Measurements from ENCODE around the gene TTLL11.

DNA sequence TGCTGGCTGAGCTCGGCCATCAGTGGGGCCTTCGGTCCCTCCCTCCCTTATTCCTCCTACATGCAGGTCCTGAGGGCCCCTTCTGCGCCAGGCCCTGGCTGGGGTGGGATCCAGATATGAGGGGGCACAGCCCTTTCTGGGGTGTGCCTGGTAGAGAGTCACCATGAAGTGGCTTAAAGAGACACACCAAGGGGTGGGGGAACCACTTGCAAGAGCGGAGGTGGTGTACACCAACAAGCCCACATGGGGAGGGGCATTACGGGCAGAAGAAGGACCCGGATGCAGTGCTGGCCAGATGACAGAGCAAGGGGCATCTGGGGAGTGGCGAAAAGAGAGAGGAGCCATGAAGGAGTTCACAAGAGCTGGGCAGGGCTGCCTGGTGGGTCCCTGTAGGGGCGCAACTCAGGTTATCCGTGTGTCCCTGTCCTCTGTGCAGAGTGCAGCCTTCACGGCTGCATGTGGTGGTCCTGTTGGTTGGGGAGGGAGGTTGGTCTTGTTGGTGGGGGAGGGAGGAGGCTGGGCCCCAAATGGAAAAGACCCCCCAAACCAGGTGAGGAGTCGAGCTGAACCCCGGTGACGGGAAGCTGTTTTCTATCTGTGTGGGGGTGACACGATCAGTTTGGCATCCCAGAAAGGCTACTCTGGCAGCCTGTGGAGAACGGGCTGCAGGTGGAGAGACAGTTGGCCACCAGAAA lies 283.6 kb downstream of the TTLL11 start:
- TF ChIP-seq POLR2AphosphoS5 (IDR thresholded peaks at IDR 0.05; ENCODE audit: low read depth, low read length), result no peak
- TF ChIP-seq POLR2A (IDR thresholded peaks at IDR 0.05; ENCODE audit: low read depth, low read length), result no peak
- TF ChIP-seq TAF1 (IDR thresholded peaks at IDR 0.05; ENCODE audit: low read depth, low read length), result no peak

Data from GM12891 (cell line).